GM21576 (cell line): ENCODE data around the gene ANO4.

Source experiments
- ATAC-seq: cut with Tn5 transposase; IDR thresholded peaks from one replicate; pipeline ENCODE4 v1.9.1; 2021; ENCODE audit warnings: mild to moderate bottlenecking, moderate library complexity; ENCODE audit not compliant: unreplicated experiment

The ANO4 gene

GRCh38 chr12:100794441-100795173 lies at the start of gene ANO4:
Gene ANO4, plus strand, starts transcription at chr12:100794776. Its CDS starts 107,010 bp downstream, at chr12:100901786.
- no peak for ATAC-seq

- ATAC-seq: no peak
Measured at GRCh38 chr12:100745378-100746071, 49.1 kb upstream of the ANO4 start.

GRCh38 chr12:100752841-100753240 lies 41.7 kb upstream of the ANO4 start:
- no peak for ATAC-seq

GRCh38 chr12:100753837-100754236 lies 40.7 kb upstream of the ANO4 start:
- no peak for ATAC-seq

GRCh38 chr12:100755186-100755585 lies 39.4 kb upstream of the ANO4 start:
- ATAC-seq: no peak

GRCh38 chr12:100758083-100758482 lies 36.5 kb upstream of the ANO4 start:
- no peak for ATAC-seq

GRCh38 chr12:100767371-100767770 lies 27.2 kb upstream of the ANO4 start:
- ATAC-seq: no peak

GRCh38 chr12:100767950-100768349 lies 26.6 kb upstream of the ANO4 start:
- no peak for ATAC-seq

GRCh38 chr12:100778967-100779590 lies 15.5 kb upstream of the ANO4 start:
- ATAC-seq: no peak

- no peak for ATAC-seq
Measured at GRCh38 chr12:100789146-100789545, 5.4 kb upstream of the ANO4 start.

GRCh38 chr12:100789975-100790374 lies 4.6 kb upstream of the ANO4 start:
- ATAC-seq: no peak

GRCh38 chr12:100790552-100790951 lies 4.0 kb upstream of the ANO4 start:
- no peak for ATAC-seq

- ATAC-seq: no peak
Measured at GRCh38 chr12:100793182-100793581, 1.4 kb upstream of the ANO4 start.

- no peak for ATAC-seq
Measured at GRCh38 chr12:100795174-100795799, 711 bp downstream of the ANO4 start.

GRCh38 chr12:100795800-100796179 lies 1.2 kb downstream of the ANO4 start:
- no peak for ATAC-seq

GRCh38 chr12:100796621-100797020 lies 2.0 kb downstream of the ANO4 start:
- no peak for ATAC-seq

- no peak for ATAC-seq
Measured at GRCh38 chr12:100797246-100797645, 2.7 kb downstream of the ANO4 start.

GRCh38 chr12:100797786-100798185 lies 3.2 kb downstream of the ANO4 start:
- no peak for ATAC-seq

GRCh38 chr12:100798286-100799160 lies 3.9 kb downstream of the ANO4 start:
- no peak for ATAC-seq

- ATAC-seq: no peak
Measured at GRCh38 chr12:100799770-100800169, 5.2 kb downstream of the ANO4 start.

GRCh38 chr12:100800723-100801122 lies 6.1 kb downstream of the ANO4 start:
- ATAC-seq: no peak
